OCI-LY3 (cell line): ENCODE measurements around the gene RNF113B.

Experiments
- H2AFZ ChIP-seq: fragments of 200-600, 300-600 bp; shearing (Covaris generic); 2 replicates; pipeline ENCODE4 v1.6.0; 2014; ENCODE audit warnings: antibody characterized with exemption, low read depth, low read length
- H3K27ac ChIP-seq: fragments of 200-600, 300-600 bp; sonication (generic); 2 replicates; pipeline ENCODE4 v1.5.1; 2014; ENCODE audit warnings: mild to moderate bottlenecking, low read length, moderate library complexity, mixed read lengths
- H3K27me3 ChIP-seq: fragments of 200-600, 300-600 bp; sonication (generic); 2 replicates; pipeline ENCODE4 v1.6.1; 2014; ENCODE audit warnings: low read depth, low read length, mixed read lengths
- H3K36me3 ChIP-seq: fragments of 200-600, 300-600 bp; sonication (generic); replicated peaks from 2 replicates; pipeline ENCODE3; 2014; ENCODE audit warnings: low read depth, low read length, mixed read lengths
- H3K4me1 ChIP-seq: fragments of 300-600, 200-600 bp; sonication (generic); 2 replicates; pipeline ENCODE4 v1.6.1; 2014; ENCODE audit warnings: low read length, mixed read lengths
- H3K4me2 ChIP-seq: fragments of 200-600, 300-600 bp; sonication (generic); 2 replicates; pipeline ENCODE4 v1.6.1; 2014; ENCODE audit warnings: low read length, mixed read lengths
- H3K4me3 ChIP-seq: fragments of 300-600, 200-600 bp; sonication (generic); 2 replicates; pipeline ENCODE4 v1.5.1; 2014; ENCODE audit warnings: antibody characterized with exemption, mild to moderate bottlenecking, low read length, moderate library complexity
- H3K79me2 ChIP-seq: fragments of 300-600, 200-600 bp; shearing (Covaris generic); 2 replicates; pipeline ENCODE4 v1.6.1; 2014; ENCODE audit warnings: mild to moderate bottlenecking, low read length, mixed read lengths
- H3K9ac ChIP-seq: fragments of 300-600, 200-600 bp; shearing (Covaris generic); 2 replicates; pipeline ENCODE4 v1.6.0; 2014; ENCODE audit warnings: mild to moderate bottlenecking, low read length, moderate library complexity
- H3K9me3 ChIP-seq: fragments of 200-600, 300-600 bp; shearing (Covaris generic); 2 replicates; pipeline ENCODE4 v1.6.1; 2014; ENCODE audit warnings: low read length, mixed read lengths; ENCODE audit not compliant: insufficient read depth
- H4K20me1 ChIP-seq: fragments of 200-600, 300-600 bp; sonication (generic); 2 replicates; pipeline ENCODE4 v1.6.1; 2016; ENCODE audit warnings: low read length, mixed read lengths; ENCODE audit not compliant: insufficient read depth
- CTCF ChIP-seq: fragments of 200-600, 300-600 bp; sonication (generic); IDR thresholded peaks from 2 replicates; pipeline ENCODE4 v1.5.1; 2014; ENCODE audit warnings: antibody characterized with exemption, low read length, low read depth
- EZH2phosphoT487 ChIP-seq: fragments of 200-600 bp; shearing (Covaris generic); IDR thresholded peaks from 2 replicates; pipeline ENCODE4 v1.6.1; 2018; ENCODE audit warnings: antibody characterized with exemption, mixed run types, low read depth

The RNF113B gene

GRCh38 chr13:98220271-98220791, 43.3 kb upstream of the RNF113B start:
- no peaks in the 10 kb centered on the region for H3K9me3 ChIP-seq
- no peak overlapping the region for H3K27ac ChIP-seq
- H3K27me3 ChIP-seq, result no peaks in the 10 kb centered on the region
- no peak overlapping the region for H3K4me2 ChIP-seq
- no peaks in the 10 kb centered on the region for H3K79me2 ChIP-seq
- peaks cover 7% of the 10 kb centered on the region for H3K4me1 ChIP-seq
- TF ChIP-seq CTCF (no peak), EZH2phosphoT487 (no peak)
- H3K4me3 ChIP-seq, result no peak overlapping the region
- no peak overlapping the region for H2AFZ ChIP-seq
- H3K36me3 ChIP-seq, result no peaks in the 10 kb centered on the region
- no peak overlapping the region for H3K9ac ChIP-seq
- H4K20me1 ChIP-seq, result no peaks in the 10 kb centered on the region

GRCh38 chr13:98219685-98220084, 42.6 kb upstream of the RNF113B start:
- Histone ChIP-seq H3K9me3 (no peaks in the 10 kb centered on the region), H3K27ac (no peak overlapping the region), H3K36me3 (no peaks in the 10 kb centered on the region), H3K4me2 (no peak overlapping the region), H3K27me3 (no peaks in the 10 kb centered on the region), H3K79me2 (no peaks in the 10 kb centered on the region), H4K20me1 (no peaks in the 10 kb centered on the region), H3K4me1 (peaks cover 7% of the 10 kb centered on the region), H2AFZ (no peak overlapping the region), H3K4me3 (no peak overlapping the region), H3K9ac (no peak overlapping the region)
- no peak for TF ChIP-seq CTCF
- no peak for TF ChIP-seq EZH2phosphoT487

- Histone ChIP-seq H3K79me2 (no peaks in the 10 kb centered on the region), H3K9ac (no peak overlapping the region), H3K27me3 (no peaks in the 10 kb centered on the region), H3K27ac (no peak overlapping the region), H3K9me3 (no peaks in the 10 kb centered on the region), H3K4me2 (no peak overlapping the region), H3K36me3 (no peaks in the 10 kb centered on the region), H3K4me3 (no peak overlapping the region), H4K20me1 (no peaks in the 10 kb centered on the region), H2AFZ (no peak overlapping the region), H3K4me1 (peaks cover 7% of the 10 kb centered on the region)
- TF ChIP-seq CTCF, result no peak
- TF ChIP-seq EZH2phosphoT487, result no peak
Observed at GRCh38 chr13:98217597-98217996, 40.5 kb upstream of the RNF113B start.

- no peak overlapping the region for H3K9ac ChIP-seq
- no peaks in the 10 kb centered on the region for H3K79me2 ChIP-seq
- H3K9me3 ChIP-seq, result no peaks in the 10 kb centered on the region
- H3K36me3 ChIP-seq, result no peaks in the 10 kb centered on the region
- H3K27ac ChIP-seq, result no peak overlapping the region
- H2AFZ ChIP-seq, result peak overlapping the region; percentile 17; the same call in 1 of the 2 replicates
- peaks cover 7% of the 10 kb centered on the region for H3K4me1 ChIP-seq
- TF ChIP-seq EZH2phosphoT487 (no peak), CTCF (no peak)
- no peak overlapping the region for H3K4me3 ChIP-seq
- no peaks in the 10 kb centered on the region for H3K27me3 ChIP-seq
- H4K20me1 ChIP-seq, result no peaks in the 10 kb centered on the region
- peak overlapping the region; percentile 15; the same call in 1 of the 2 replicates for H3K4me2 ChIP-seq
Observed at GRCh38 chr13:98216711-98217285, 39.7 kb upstream of the RNF113B start.
